Measurements from ENCODE around the gene TMEM184B.

Gene TMEM184B

GRCh38 chr22:38272373-38273134, at the start of gene TMEM184B:
TSS of gene TMEM184B (minus strand) at chr22:38273010. CDS start at chr22:38247961, 25,049 bp downstream.
- peak; percentile 7 for DNase-seq

GRCh38 chr22:38320605-38321402, 48.0 kb upstream of the TMEM184B start:
- DNase-seq: no peak

GRCh38 chr22:38318792-38319773, 46.3 kb upstream of the TMEM184B start:
- no peak for DNase-seq

- DNase-seq: peak; percentile 48
Observed at GRCh38 chr22:38317995-38318715, 45.3 kb upstream of the TMEM184B start.

GRCh38 chr22:38317122-38317994, 44.5 kb upstream of the TMEM184B start, which contains the start of gene CSNK1E:
TSS of gene CSNK1E (minus strand) at chr22:38317433. CDS start at chr22:38314157, 3,276 bp downstream.
- DNase-seq: no peak

- DNase-seq: no peak
Observed at GRCh38 chr22:38316364-38317121, 43.7 kb upstream of the TMEM184B start.

GRCh38 chr22:38315823-38316363, 43.1 kb upstream of the TMEM184B start:
- DNase-seq: no peak

- no peak for DNase-seq
Observed at GRCh38 chr22:38314933-38315822, 42.4 kb upstream of the TMEM184B start.

GRCh38 chr22:38314051-38314932, 41.5 kb upstream of the TMEM184B start:
- DNase-seq: no peak

- no peak for DNase-seq
Observed at GRCh38 chr22:38313384-38313955, 40.7 kb upstream of the TMEM184B start.

- no peak for DNase-seq
Observed at GRCh38 chr22:38312261-38312800, 39.5 kb upstream of the TMEM184B start.

GRCh38 chr22:38311323-38311620, 38.5 kb upstream of the TMEM184B start:
- no peak for DNase-seq

GRCh38 chr22:38310518-38311322, 37.9 kb upstream of the TMEM184B start:
- no peak for DNase-seq

- DNase-seq: no peak
Observed at GRCh38 chr22:38309614-38310517, 37.1 kb upstream of the TMEM184B start.

GRCh38 chr22:38308791-38309498, 36.1 kb upstream of the TMEM184B start:
- no peak for DNase-seq

All from NCI-H748 treated with DMSO at 0.1 percent for 48 hours (cell line).